ENCODE results near the gene STN1.

Gene STN1

DNA sequence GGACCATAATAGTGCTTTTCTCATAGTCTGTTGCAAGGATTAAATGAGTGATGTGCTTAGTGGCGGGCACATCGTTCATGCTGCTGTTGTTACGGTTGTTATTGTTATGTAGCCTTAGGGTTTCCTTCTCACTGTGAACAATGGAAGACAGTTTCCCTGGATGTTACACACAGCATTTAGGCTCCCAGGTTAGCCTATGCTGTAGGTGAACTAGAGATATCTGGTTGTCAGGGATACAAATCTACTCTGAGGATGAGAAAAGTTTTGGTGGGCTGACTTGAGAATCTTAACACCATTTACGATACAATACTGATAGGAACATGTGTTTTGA is 77.3 kb downstream of the STN1 start:
- FAIRE-seq, result no peak

DNA sequence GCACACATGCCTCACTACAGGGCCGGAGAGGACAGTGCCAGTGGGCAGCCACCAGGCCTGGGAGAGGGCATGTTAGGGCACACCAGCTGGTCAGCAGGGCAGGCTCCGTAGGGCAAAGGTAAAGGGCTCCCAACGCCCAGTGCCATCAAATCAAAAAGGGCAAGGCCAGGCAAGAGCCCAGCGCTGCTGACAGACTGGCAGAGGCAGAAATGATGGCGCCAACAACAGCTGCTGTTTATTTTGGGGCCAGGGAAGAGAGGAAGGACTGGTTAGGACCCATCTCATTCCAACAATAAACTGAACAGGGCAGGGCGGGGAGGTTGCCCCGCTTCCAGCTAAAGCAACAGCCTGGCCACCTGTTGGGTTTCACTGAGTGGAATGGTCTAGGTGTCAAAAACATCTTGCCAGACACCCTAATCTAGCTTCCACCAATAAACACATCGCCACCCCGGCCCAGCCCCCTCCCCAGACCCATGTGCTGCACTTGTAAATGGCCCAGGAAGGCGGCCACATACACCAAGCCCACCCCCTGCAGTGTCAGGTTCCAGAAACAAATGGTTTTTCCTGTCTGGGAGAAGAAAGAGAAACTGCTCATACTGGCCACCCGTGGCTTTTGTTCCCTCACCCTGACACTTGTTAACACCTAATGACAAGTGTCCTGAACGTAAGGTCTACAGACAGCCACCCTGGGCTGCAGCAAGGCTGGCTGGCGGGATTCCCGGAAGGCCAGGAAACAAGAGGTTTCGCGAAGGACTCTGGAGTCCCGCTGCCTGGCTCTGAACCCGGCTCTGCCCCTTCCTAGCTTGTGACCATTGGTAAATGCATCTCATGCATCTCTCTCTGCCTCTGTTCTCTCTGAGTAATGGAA is 77.9 kb downstream of the STN1 start:
- no peak for FAIRE-seq

DNA sequence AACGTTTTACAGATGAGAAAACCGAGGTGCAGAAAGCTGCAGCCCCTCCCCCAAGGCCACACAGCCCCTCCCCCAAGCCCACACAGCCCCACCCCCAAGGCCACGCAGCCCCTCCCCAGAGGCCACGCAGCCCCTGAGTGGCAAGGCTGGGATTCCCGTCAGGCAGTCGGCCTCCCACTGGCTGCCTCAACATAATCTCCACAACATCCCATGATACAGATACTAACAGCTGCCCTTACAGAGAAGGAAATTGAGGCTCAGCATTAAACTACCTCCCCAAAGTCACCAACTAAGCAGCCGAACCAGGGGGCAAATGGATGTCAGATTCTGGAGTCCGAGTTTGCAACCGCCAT is 78.5 kb downstream of the STN1 start:
- no peak for FAIRE-seq

DNA sequence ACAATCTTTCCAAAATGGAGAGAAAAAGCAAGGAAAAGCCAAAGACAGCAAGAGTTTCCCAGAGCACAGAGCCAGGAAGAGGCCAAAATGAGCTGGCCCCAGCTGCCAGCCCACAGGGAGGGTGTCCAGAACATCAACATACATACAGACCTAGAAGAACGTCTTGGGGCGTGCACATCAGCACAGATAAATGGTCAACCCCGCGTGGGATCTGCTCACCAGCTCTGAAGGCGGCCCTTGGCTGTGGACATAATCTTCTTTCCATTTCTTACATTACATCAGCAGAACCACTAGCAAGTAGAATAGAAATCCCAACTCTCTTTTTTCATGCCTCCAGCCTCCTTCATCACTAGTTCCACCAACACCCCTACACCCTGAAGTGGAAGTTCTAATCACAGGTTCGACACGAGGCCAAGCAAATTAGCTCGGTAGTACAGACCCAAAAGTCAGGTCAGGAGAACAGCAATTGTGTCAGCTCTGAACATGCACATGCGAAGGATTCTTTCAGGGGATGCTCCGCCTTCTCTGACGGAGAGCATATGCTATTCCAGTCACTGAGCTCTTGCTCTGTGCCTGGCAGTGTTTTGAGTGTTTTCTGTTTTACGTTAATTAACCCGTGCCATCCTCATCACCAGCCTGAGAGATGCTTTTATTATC is 79.0 kb downstream of the STN1 start:
- FAIRE-seq, result no peak

DNA sequence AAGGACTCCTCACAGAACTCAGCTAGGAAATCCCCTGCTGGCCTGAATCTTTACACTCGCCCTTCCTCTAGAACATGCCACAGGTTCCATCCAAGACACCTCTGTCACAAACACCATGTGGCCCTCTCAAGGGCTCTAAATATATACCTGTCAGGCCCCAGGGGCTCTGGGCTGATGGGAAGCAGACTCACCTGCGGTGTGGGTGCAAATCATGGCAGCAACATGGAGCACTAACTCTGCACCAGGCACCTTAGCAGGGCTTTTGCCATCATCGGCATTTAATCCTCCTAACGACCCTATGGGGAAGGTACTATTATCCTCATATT is 80.0 kb downstream of the STN1 start:
- no peak for FAIRE-seq

DNA sequence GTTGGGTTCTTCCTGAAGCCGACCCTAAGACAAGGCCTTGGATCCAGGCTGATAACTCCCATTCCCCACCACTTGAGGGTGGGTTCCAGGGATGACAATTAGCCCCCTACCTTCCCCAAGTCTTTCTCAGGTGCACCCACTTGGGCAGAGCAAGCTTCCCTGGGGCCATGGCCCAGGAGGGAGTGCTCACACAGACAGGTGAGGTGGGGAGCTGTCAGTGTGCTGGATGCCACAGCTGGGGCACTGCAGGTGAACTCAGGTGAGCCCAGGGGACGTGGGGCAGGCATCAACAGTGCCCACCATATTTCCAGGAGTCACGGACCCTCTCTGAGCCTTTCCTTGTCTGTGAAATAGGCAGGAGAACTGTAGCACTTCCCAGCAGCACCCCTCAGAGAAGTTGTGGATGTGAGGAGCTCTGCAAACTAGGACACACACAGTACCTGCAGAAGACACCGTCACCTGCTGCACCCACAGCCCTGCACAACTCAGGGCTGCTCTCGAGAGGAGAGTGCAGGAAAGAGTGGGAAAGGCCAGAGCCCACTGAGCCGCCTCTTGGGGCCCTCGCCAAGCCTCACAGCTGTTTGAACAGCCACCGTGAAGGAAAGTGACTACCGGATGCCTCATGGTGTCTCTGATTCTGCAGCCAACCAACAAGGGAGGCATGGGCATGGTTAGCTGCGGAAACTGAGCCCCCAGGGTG is 80.5 kb downstream of the STN1 start:
- FAIRE-seq, result no peak

DNA sequence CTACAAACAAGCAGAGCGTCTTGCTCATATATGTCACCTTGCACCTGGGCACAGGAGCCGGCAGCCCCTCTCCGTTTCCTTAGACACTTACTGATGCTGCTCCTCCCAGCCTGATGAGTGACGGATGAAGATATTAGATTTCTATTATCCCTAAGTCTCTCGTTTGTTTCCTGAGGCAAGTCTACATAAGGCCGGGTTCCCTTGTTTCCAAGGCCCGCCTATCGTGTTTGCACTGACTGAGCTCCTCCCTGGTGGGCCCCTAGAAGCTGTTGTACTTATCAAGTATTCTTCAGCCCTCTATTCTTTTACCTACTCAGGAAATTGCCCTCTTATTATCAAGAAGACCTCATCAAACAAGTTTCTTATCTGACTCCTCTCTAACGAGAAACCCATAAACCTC is 81.1 kb downstream of the STN1 start:
- no peak for FAIRE-seq

DNA sequence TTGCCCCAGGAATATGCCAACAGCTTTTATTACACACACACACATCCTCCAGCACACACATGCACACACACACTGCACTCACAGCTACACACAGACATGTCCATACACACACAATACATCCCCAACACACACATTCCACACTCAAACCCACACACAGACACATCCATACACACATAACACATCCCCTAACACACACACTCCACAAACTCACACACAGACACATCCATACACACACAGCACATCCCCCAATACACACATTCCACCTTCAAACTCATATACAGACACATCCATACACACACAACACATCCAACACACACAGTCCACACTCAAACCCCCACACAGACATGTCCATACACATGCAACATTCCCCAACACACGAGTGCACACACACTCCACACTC is 81.7 kb downstream of the STN1 start:
- FAIRE-seq, result no peak

DNA sequence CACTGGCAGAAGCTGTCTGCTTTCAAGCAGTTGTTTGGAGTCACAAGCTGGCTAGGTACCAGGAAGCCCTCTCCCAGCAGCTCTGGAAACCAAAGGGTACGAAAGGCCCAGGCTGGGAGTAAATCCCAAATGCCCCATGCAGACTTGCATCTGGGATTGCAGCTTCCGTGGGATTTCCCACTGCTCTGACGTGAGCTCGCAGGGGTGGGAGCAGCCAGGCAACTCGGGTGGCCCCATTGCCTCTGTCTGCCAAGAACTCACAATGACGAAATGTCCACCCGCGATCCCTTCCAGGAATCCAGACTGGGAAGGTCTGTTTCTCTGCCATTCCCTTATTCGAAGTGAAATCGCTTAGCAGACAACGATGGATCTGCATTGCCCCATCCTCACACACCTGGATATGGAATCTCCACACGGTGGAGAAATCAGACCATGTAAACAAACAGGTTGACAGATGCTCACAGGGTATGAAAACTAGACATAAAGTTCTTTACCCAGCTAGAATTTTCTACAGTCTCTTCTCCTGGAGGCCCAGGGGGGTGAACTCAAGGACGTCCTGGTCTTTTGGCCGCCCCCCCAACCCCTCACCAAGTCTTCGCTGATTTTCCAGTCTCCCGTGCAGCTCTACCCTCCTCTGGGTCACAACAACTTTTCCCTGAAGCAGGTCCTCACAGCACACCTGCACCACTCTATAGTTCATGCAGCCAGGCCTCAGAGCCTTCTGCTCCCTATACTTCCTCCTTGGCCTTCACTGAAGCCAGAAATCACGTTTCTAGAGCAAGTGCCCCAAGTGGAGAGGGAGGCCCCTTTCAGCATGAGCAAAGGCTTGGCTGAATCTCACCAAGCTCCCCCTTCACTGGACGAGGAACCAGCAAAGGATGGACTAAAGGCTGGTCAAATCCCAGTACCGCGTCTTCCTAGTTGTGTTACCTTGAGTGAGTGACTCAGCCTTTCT is 82.6 kb downstream of the STN1 start:
- no peak for FAIRE-seq

DNA sequence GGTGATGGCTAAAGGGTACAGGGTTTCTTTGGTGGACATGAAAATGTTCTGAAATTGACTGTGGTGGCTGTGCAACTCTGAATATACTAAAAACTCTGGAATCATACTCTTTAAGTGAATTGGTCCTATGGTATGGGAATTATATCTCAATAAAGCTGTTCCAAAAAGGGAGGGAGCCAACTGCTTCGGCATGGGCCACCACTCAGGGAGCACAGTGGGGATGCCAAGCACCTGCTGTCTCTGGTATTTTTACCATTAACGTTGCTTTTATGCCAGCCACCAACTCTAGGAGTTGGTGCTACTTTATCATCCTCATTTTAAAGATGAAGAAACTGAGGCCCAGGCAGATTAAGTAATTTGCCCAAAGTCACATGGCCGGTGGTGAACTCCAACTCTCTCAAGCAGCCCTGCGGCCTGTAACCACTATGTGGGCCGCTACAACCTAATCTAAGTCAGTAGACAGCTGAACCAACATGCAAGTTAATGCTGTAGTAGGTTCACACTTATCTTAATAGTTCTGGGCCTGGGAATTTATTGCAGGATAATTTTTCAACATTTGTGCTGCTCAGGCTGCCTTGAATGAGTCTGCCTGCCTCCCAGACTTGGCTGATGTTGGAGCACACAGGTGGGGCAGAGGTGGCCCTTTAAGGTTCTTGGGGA is 83.4 kb downstream of the STN1 start:
- no peak for FAIRE-seq

DNA sequence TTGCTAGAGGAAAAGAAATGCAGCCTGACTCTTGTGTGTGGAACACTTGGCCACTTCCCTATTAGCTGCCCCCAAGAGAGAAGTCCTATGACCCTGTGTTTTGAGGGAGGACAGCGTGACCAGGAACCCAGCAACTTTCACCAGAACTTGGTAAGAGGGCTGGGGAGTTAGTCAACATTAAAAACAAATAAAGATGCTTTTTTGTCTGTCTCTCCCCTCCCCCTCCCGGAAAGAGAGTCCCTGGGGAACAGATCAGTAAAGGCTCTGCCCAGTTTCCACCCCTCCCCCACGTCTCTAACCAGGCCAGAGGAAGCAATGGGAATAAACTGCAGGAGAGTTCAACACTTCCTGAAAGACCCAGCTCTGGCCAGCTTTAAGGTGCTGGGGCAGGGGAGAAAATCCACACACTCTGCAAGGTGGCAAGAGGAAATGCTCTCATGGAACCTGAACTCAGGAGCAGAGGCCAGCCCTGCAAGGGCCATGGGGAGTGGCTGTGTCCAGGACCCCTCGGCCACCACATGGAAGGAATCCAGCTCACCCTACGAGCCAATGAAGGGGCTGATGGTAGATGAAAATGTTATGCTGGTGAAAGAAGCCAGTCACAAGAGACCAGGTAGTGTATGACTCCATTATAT is 84.1 kb downstream of the STN1 start:
- no peak for FAIRE-seq

DNA sequence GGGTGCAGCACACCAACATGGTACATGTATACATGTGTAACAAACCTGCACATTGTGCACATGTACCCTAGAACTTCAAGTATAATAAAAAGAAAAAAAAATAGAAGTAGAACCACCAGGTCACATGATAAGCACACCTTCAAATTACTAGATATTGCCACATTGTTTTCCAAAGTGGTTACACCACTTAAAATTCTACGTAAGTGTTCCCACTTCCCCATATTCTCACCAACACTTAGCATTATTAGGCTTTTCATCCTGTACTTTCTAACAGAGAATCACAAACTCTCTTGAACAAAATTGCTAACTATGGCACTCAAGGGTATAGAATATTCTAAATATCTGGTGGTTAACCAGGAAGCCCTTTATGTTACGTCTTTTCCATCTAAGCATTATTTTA is 85.2 kb downstream of the STN1 start:
- FAIRE-seq, result no peak

All from A204.1 (cell line).